ENCODE results near the gene TLCD4. TPM values are rescaled to one million over a fixed set of nuclear protein-coding genes. Genes with fewer than 3 reads are reported as not detected.
A peak's percentile ranks its signal among the peaks of the same experiment; 100 is the strongest.

TLCD4 gene, protein sequence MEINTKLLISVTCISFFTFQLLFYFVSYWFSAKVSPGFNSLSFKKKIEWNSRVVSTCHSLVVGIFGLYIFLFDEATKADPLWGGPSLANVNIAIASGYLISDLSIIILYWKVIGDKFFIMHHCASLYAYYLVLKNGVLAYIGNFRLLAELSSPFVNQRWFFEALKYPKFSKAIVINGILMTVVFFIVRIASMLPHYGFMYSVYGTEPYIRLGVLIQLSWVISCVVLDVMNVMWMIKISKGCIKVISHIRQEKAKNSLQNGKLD
- total RNA-seq = under 1 TPM; 0.09 to 0.22 (median 0.12) TPM
- total RNA-seq (2013) = 0.20 TPM
- total RNA-seq = 0 to 1.2 (median 0.24) reads per million in 29 experiments

DNA sequence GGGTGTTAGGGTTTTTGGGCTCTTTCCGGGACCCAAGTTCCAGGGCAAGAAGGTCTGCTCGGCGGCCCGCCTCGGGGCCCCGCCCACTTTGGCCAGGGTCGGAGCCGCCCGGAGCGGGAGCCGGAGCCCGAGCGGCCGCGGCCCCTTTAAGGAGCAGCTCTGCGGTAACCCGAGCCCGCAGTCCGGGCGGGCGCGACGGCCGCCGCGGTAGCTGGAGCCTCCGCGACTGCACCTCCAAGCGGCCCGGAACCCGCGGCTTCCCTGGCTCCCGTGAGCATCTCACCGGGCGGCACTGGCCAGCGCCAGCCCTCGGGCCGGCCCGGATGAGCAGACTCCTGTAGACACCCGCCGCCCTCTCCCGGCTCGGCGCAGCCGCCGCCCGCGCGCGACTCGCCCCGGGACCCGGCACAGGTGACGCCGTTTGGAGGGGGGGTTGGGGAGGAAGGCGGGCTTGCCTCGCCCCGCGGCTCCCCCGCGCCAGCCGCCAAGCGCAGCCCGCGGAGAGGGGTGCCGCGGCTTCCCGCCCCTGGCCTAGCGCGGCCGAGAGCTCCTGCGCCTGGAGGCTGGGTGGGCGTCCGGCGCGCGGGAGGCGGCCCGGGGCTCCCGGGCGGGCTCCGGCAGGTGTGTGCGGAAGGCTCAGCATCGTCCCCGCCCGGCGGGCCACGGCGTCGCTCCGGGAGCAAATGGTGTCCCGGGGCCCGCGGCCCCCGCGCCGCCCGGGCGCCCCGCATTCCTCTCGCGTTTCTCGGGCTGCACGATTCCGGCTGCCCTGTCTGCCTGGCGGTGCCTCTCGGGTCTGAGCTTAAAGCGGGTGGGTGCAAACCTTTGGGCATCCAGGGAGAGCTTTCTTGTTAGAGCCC lies at the start of gene TLCD4:
Gene TLCD4, plus strand, starts transcription at position 149 of the 860 bp plus-strand sequence. CDS start 26,547 bp downstream, outside the sequence.
- peaks cover 10 to 14% (median 12%) of the 10 kb centered on the region in 3 donors for H3K4me1 Mint-ChIP-seq
- H3K9me3 Mint-ChIP-seq = no peaks in the 10 kb centered on the region
- WGBS (ENCODE audit: insufficient coverage) = under 1% methylated on average over 97 of the region's 108 CpGs
- H3K4me3 Mint-ChIP-seq = peak within 1 kb of the TSS; percentile 81 to 90 (median 89)
- no peaks in the 10 kb centered on the region for H3K36me3 ChIP-seq (ENCODE audit: control insufficient read depth in 2 of 2, extremely low read depth in 1 of 2, insufficient read depth in 1 of 2, low read length in 1 of 2)
- DNase-seq = peak in 34 of 35 experiments; percentile 1 to 49 (median 23)
- ChIA-PET POLR2A (interaction anchor here (0.6 to 1.0 kb wide), 4 partner anchors 22 to 45 kb away, joined by 3 to 4 read pairs (median 3); partner anchors contain the start of gene ALG14 (in 2 of the 2)), CTCF (interaction anchor here (0.7 to 3.6 kb wide), 6 partner anchors 12 to 116 kb away, joined by 3 to 21 read pairs (median 4); partner anchors contain the start of gene RWDD3 (in 2 of the 2))
- peaks cover 18 to 26% of the 10 kb centered on the region in 2 experiments for H3K27me3 ChIP-seq (replicated peaks in 1 of 2; ENCODE audit: control insufficient read depth in 2 of 2, extremely low read depth in 1 of 2, insufficient read depth in 2 of 2, low read length in 1 of 2)
- no peaks in the 10 kb centered on the region for H3K9me3 ChIP-seq
- H3K27ac Mint-ChIP-seq = peak within 1 kb of the TSS; percentile 53 to 71
- H3K27me3 Mint-ChIP-seq = peaks cover 35 to 50% of the 10 kb centered on the region in 2 donors
- peak within 1 kb of the TSS; percentile 62 to 82 for H3K4me3 ChIP-seq (ENCODE audit: control insufficient read depth in 1 of 2, extremely low read depth in 1 of 2, low read length in 1 of 2)
- peak; percentile 69 to 78 (median 72) for ATAC-seq (replicated peaks in 1 of 4)
- no peak within 1 kb of the TSS for H3K27ac ChIP-seq (ENCODE audit: low read length)
- peaks cover 0 to 10% of the 10 kb centered on the region in 2 experiments for H3K4me1 ChIP-seq (ENCODE audit: control insufficient read depth in 1 of 2, extremely low read depth in 1 of 2, insufficient read depth in 2 of 2, low read length in 2 of 2)
- H3K36me3 Mint-ChIP-seq = no peaks in the 10 kb centered on the region

- Mint-ChIP-seq H3K36me3 (peaks cover 29% of the 10 kb centered on the region), H3K27me3 (no peaks in the 10 kb centered on the region), H3K9me3 (no peaks in the 10 kb centered on the region), H3K4me1 (peaks cover 10 to 19% (median 13%) of the 10 kb centered on the region in 3 donors), H3K4me3 (no peak overlapping the region), H3K27ac (no peak overlapping the region)
- no peaks in the 10 kb centered on the region for H3K27me3 ChIP-seq (replicated peaks in 1 of 2; ENCODE audit: control insufficient read depth in 2 of 2, extremely low read depth in 1 of 2, insufficient read depth in 2 of 2, low read length in 1 of 2)
- no peaks in the 10 kb centered on the region for H3K36me3 ChIP-seq (ENCODE audit: control insufficient read depth in 2 of 2, extremely low read depth in 1 of 2, insufficient read depth in 1 of 2, low read length in 1 of 2)
- no peak overlapping the region for H3K4me3 ChIP-seq (ENCODE audit: control insufficient read depth in 1 of 2, extremely low read depth in 1 of 2, low read length in 1 of 2)
- ChIA-PET POLR2A (interaction anchor here in 1 of 2 donors (0.5 to 1.2 kb wide), 2 partner anchors 16 to 646 kb away, joined by 4 to 5 read pairs; no protein-coding TSS in a partner anchor), CTCF (interaction anchor here in 1 of 2 donors (0.6 kb wide), 1 partner anchor 9 kb away, joined by 3 read pairs; no protein-coding TSS in a partner anchor)
- H3K27ac ChIP-seq (ENCODE audit: low read length) = no peak overlapping the region
- ATAC-seq (replicated peaks in 1 of 4) = no peak
- no peaks in the 10 kb centered on the region for H3K9me3 ChIP-seq
- 95% methylated on average over 5 of the region's 5 CpGs for WGBS (ENCODE audit: insufficient coverage)
- H3K4me1 ChIP-seq (ENCODE audit: control insufficient read depth in 1 of 2, extremely low read depth in 1 of 2, insufficient read depth in 2 of 2, low read length in 2 of 2) = peaks cover 0 to 4% of the 10 kb centered on the region in 2 experiments
- no peak for DNase-seq
These were observed 49.6 kb upstream of the TLCD4 start for GRCh38 chr1:95067568-95067967.

- Histone ChIP-seq H3K4me1 (ENCODE audit: control insufficient read depth in 1 of 2, extremely low read depth in 1 of 2, insufficient read depth in 2 of 2, low read length in 2 of 2) (peaks cover 5 to 10% of the 10 kb centered on the region in 2 experiments), H3K27ac (ENCODE audit: low read length) (no peak overlapping the region), H3K4me3 (ENCODE audit: control insufficient read depth in 1 of 2, extremely low read depth in 1 of 2, low read length in 1 of 2) (no peak overlapping the region), H3K27me3 (replicated peaks in 1 of 2; ENCODE audit: control insufficient read depth in 2 of 2, extremely low read depth in 1 of 2, insufficient read depth in 2 of 2, low read length in 1 of 2) (no peaks in the 10 kb centered on the region), H3K36me3 (ENCODE audit: control insufficient read depth in 2 of 2, extremely low read depth in 1 of 2, insufficient read depth in 1 of 2, low read length in 1 of 2) (no peaks in the 10 kb centered on the region), H3K9me3 (no peaks in the 10 kb centered on the region)
- peaks cover 14 to 27% (median 17%) of the 10 kb centered on the region in 3 donors for H3K4me1 Mint-ChIP-seq
- ChIA-PET CTCF (no interaction called here), POLR2A (no interaction called here)
- H3K4me3 Mint-ChIP-seq = no peak overlapping the region
- WGBS (ENCODE audit: insufficient coverage) = 100% methylated on average over 2 of the region's 6 CpGs
- H3K27ac Mint-ChIP-seq = no peak overlapping the region
- DNase-seq (no peak), ATAC-seq (replicated peaks in 1 of 4) (no peak)
- no peaks in the 10 kb centered on the region for H3K9me3 Mint-ChIP-seq
- H3K36me3 Mint-ChIP-seq = peaks cover 14% of the 10 kb centered on the region
- H3K27me3 Mint-ChIP-seq = no peaks in the 10 kb centered on the region
These were observed 48.0 kb upstream of the TLCD4 start for GRCh38 chr1:95068956-95069709.

DNA sequence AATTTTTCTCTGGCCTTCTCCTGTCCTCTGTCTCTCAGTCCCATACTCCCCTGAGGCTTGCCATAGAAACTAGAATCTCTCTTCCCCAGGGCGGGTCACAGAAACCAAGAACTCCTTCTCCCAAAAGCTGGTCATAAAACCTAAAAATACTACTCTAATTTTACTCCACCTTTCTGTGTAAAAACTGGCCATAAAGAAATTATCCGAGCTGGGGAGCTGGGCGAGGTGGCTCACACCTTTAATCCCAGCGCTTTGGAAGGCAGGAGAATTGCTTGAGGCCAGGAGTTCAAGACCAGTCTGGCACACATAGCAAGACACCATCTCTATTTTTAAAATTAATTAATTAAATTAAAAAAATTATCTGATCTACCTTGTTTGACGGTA lies 47.5 kb upstream of the TLCD4 start:
- no peaks in the 10 kb centered on the region for H3K27me3 Mint-ChIP-seq
- ChIA-PET CTCF (no interaction called here), POLR2A (no interaction called here)
- Histone ChIP-seq H3K9me3 (no peaks in the 10 kb centered on the region), H3K27me3 (replicated peaks in 1 of 2; ENCODE audit: control insufficient read depth in 2 of 2, extremely low read depth in 1 of 2, insufficient read depth in 2 of 2, low read length in 1 of 2) (no peaks in the 10 kb centered on the region), H3K4me1 (ENCODE audit: control insufficient read depth in 1 of 2, extremely low read depth in 1 of 2, insufficient read depth in 2 of 2, low read length in 2 of 2) (peaks cover 5 to 10% of the 10 kb centered on the region in 2 experiments), H3K4me3 (ENCODE audit: control insufficient read depth in 1 of 2, extremely low read depth in 1 of 2, low read length in 1 of 2) (no peak overlapping the region), H3K36me3 (ENCODE audit: control insufficient read depth in 2 of 2, extremely low read depth in 1 of 2, insufficient read depth in 1 of 2, low read length in 1 of 2) (no peaks in the 10 kb centered on the region), H3K27ac (ENCODE audit: low read length) (no peak overlapping the region)
- 100% methylated on average over 1 of the region's 5 CpGs for WGBS (ENCODE audit: insufficient coverage)
- DNase-seq (no peak), ATAC-seq (replicated peaks in 1 of 4) (no peak)
- no peaks in the 10 kb centered on the region for H3K9me3 Mint-ChIP-seq
- peaks cover 14 to 27% (median 17%) of the 10 kb centered on the region in 3 donors for H3K4me1 Mint-ChIP-seq
- peaks cover 11% of the 10 kb centered on the region for H3K36me3 Mint-ChIP-seq
- no peak overlapping the region for H3K27ac Mint-ChIP-seq
- no peak overlapping the region for H3K4me3 Mint-ChIP-seq

GRCh38 chr1:95071539-95071938 lies 45.6 kb upstream of the TLCD4 start:
- Mint-ChIP-seq H3K4me1 (peaks cover 14 to 27% (median 17%) of the 10 kb centered on the region in 3 donors), H3K36me3 (peaks cover 8% of the 10 kb centered on the region), H3K4me3 (peak overlapping the region; percentile 91 to 95 (median 92)), H3K27ac (peak overlapping the region in 1 of 2 donors; percentile 98), H3K27me3 (peaks cover 0 to 3% of the 10 kb centered on the region in 2 donors), H3K9me3 (no peaks in the 10 kb centered on the region)
- peaks cover 2 to 8% of the 10 kb centered on the region in 2 experiments for H3K27me3 ChIP-seq (replicated peaks in 1 of 2; ENCODE audit: control insufficient read depth in 2 of 2, extremely low read depth in 1 of 2, insufficient read depth in 2 of 2, low read length in 1 of 2)
- H3K9me3 ChIP-seq = no peaks in the 10 kb centered on the region
- ATAC-seq (replicated peaks in 1 of 4) (no peak), DNase-seq (no peak)
- no peak overlapping the region for H3K4me3 ChIP-seq (ENCODE audit: control insufficient read depth in 1 of 2, extremely low read depth in 1 of 2, low read length in 1 of 2)
- H3K36me3 ChIP-seq (ENCODE audit: control insufficient read depth in 2 of 2, extremely low read depth in 1 of 2, insufficient read depth in 1 of 2, low read length in 1 of 2) = no peaks in the 10 kb centered on the region
- H3K27ac ChIP-seq (ENCODE audit: low read length) = no peak overlapping the region
- ChIA-PET POLR2A (no interaction called here), CTCF (interaction anchor here in 1 of 2 donors (2.5 kb wide), 1 partner anchor 162 kb away, joined by 45 read pairs; the partner anchor contains the start of gene RWDD3)
- peaks cover 5 to 10% of the 10 kb centered on the region in 2 experiments for H3K4me1 ChIP-seq (ENCODE audit: control insufficient read depth in 1 of 2, extremely low read depth in 1 of 2, insufficient read depth in 2 of 2, low read length in 2 of 2)
- 40% methylated on average over 2 of the region's 2 CpGs for WGBS (ENCODE audit: insufficient coverage)
